Stimulated activated CD4-positive, alpha-beta T cell treated with anti-CD3 and anti-CD28 coated beads, TNF-alpha, amount 100 ng/mL, for 1 hour (primary cell): ENCODE results near the gene FAM186B.
"Not testable (repeated sequence)": the region's sequence is repeated elsewhere in the genome, so short reads cannot be mapped to it uniquely, and the experiment has no call there.

Experiments used
- DNase-seq, 3 donors: peaks; one replicate each; pipeline ENCODE4 v3.0.0-alpha.2; 2020; ENCODE audit warnings: low read depth in 3 of 3, low spot score in 1 of 3

Gene FAM186B, protein sequence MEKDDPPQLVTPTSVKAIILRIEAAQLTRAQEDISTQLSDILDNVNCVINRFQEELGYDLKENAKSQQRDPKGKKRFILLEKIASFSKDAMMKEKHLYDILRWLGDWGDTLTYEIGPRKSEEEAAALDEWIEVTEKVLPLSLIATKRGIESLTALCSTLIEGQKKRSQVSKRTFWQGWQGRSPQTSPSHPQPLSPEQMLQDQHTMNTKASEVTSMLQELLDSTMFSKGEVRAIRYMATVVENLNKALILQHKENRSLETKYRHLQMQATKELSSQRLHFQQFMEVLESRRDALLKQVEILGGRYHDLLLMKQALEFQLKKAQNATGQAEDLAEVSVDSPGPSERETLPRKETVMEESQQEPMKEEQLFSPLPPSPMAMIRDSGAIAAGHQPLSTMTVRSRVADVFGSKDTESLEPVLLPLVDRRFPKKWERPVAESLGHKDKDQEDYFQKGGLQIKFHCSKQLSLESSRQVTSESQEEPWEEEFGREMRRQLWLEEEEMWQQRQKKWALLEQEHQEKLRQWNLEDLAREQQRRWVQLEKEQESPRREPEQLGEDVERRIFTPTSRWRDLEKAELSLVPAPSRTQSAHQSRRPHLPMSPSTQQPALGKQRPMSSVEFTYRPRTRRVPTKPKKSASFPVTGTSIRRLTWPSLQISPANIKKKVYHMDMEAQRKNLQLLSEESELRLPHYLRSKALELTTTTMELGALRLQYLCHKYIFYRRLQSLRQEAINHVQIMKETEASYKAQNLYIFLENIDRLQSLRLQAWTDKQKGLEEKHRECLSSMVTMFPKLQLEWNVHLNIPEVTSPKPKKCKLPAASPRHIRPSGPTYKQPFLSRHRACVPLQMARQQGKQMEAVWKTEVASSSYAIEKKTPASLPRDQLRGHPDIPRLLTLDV

GRCh38 chr12:49605539-49605938, at the start of gene FAM186B:
Gene FAM186B, minus strand, starts transcription at chr12:49605639. Its CDS starts 162 bp downstream, at chr12:49605477.
- not testable (repeated sequence) for DNase-seq

DNA sequence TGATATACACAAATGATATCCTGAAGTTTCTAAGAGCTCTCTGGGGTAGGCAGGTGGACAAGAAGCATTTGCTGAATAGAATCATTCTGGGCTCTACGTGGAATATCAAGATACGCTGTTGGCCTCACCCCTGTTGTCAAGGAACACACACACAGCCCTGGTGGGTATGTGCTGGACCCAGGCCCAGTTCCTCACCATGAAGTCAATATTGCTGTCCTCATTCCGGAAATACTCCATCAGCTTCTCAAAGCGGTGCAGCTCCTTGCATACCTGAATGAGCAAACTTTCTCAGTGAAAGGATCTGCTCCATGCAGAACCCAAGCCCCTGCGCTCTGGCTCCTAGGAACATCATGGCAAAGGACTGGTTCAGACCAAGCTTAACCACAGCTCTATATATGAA, 49.3 kb upstream of the FAM186B start:
- no peak for DNase-seq

- no peak for DNase-seq
These were observed 47.6 kb upstream of the FAM186B start for GRCh38 chr12:49652921-49653520.

- no peak for DNase-seq
These were observed 46.4 kb upstream of the FAM186B start for GRCh38 chr12:49651855-49652254.

GRCh38 chr12:49649892-49650291, 44.5 kb upstream of the FAM186B start:
- DNase-seq: no peak

GRCh38 chr12:49649445-49649844, 44.0 kb upstream of the FAM186B start:
- DNase-seq: no peak

DNA sequence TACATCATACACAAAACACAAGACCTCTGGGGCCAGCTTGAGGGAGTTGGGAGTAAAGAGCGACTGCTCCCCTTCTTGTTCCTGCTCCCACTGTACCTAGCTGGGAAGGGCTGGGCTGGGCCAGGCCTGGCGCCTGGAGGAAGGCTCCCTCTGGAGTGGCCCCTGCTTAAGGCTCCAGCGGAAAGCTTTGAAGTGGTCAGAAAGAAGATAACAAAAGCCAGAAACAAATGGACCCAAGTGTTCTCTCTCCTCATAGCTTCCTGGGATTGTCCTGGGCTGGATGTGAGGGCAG, 43.2 kb upstream of the FAM186B start:
- no peak for DNase-seq

DNA sequence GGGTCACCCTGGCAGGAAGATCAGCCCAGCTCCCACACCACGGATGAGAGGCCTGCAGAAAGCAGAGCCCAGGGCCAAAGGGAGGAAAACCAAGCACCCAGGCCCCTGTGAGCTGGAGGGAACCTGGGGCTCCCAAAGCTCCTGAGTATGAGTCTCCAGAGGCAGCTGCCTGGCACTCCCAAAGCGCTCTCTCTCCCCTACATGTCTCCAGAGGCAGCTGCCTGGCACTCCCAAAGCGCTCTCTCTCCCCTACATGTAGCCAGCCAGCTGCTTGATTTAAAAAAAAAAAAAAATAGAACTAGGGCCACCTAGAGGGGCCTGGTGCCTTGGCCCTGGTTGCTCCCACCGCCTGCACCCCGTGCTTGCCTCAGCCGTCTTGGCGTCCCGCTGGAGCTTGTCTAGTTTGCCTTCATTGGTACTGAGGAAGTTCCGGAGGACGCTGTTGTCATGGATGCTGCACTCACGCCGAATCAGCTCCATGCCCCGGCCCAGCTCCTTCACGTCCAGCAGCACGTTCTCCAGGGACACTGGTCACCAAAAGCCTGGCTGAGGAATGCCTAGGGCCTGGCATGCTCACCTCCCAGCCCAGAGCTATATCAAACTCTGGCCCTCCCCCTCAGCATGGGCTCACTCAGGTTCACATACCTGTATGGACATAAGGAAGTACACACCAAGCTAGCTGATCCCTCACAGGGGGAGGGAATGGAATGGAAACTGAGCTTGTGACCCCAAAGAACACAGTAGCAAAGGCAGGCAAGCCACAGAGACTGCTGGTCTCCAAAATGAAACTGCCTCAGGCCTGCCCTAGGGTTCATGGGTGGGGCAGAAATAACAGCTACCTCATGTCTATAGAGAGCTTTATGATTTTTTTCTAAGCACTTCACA, 42.6 kb upstream of the FAM186B start:
- DNase-seq: no peak

DNA sequence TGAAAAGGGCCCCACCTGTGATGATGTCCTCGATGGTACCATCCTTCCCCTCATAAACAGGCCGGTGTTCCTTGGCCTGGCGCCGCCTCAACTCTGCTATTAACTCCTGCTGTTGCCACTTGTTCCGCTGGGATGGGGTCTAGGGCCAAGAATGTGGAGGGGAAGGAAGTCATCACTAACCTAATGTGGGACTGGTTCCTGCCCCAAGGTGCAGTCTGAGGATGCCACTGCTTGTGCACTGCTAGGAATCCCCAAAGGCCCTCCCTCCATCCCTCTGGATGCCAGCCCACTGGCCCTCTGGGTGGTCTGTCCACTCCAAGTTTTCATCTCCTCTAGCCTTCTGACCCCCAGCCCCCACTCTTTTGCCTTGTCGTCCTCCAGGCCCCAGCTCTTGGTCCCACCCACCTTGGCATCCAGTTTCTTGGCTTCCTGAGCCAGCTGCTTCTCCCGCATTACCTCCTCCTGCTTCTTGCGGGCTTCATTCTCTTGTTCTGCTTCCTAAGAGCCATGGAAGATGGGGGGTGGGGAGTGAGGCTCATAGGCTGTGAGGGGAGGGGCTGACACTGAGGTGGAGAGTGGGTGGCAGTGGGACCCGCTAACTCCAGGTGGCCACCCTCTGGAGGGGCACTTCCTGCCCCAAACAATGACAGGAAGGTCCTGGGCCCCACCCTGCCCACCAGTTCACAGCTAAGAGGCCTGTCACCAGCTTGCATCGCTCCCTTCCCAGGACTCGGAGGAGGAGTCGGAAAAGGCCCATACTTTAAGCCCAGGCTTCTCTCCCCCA, 41.6 kb upstream of the FAM186B start:
- DNase-seq: no peak

- DNase-seq: no peak
These were observed 40.9 kb upstream of the FAM186B start for GRCh38 chr12:49646331-49646830.

DNA sequence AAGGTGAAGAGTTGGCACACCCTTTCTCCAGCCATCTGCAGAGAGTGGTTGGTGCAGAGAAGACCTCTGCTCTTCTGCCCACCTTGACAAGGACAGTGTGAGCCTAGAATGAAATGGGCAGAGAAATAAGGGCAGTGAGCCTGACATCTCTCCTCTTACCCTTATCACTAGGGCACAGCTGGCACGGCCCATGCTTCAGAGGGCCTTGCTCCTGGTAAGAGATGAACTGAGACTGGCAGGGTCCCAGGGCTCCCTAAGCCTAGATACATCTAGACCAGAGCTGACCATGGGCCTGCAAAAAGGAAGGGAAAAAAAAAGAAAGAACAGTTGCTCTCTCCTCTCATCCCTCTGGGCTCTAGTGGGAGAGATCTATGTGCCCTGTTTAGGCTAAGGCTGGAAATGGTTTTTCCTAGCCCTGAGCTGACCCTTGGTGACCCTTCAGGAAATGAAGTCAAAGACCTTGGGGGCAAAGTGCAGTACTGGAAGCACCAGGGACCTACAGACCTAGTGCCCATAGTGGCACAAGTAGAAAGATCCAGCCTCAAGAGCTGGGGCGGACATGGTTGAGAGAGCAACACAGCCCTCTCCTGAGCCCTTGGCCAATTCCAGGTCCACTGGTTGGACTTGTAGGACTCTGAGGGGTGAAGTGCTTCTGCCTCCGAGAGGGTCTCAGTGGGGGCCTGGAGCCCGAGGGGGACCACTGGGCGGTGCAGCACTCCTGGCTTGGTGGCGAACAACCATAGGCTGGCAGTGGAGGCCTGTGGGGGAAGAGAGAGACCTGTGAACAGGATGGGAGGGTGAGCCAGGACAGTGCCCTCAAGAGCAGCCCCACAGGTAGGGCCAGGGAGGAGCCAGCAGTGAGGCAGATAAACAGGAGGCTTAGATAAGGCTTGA, 40.0 kb upstream of the FAM186B start:
- DNase-seq: no peak

DNA sequence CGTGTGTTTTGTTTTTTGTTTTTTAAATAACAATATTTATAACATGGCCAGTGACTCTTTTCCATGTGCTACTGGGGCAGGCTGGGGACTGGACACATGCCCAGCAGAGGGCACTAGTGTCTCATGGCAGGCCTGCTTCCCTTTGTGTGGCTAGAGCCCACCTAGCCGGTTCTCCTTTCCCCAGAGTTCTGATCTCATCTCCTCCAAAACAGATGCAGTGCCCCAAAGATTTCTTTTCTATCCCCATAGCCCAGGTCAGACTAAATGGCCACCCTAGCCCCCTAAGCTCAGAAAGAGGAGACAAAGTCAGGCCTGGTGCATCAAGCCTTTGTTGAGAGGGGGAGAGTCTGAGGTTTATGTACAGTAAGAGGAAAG, 39.2 kb upstream of the FAM186B start:
- DNase-seq: peak; percentile 58 to 71 (median 69)

DNA sequence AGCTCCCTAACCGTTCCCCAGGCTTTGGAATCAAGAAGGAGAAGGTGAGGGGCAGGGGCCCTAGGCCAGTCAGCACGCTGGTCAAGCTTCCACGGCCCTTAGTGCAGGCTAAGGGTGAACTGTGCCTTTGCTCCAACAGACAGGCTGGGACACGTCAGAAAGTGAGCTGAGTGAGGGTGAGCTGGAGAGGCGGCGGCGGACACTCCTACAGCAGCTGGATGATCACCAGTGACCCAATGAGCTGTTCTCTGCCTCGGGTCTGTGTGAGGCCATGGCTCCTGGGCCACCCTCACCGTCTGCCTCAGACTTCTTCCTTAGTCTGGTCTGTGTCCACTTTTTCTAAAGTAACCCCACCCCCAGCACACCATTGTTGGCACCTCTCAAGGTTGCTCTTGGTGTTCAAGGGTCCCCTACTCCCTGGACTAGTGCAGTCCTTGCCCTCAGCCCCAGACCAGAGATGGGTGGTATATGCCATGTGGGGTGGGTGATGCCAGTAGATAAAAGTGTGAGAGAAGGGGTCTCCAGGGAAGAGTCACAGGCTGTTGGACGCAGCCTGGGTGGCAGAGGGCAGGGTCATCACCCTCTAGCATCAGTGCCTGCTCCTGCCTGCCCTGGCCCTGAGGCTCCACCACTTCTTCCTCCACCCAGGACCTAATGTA, 38.7 kb upstream of the FAM186B start:
- no peak for DNase-seq

GRCh38 chr12:49643135-49643534, 37.7 kb upstream of the FAM186B start:
- DNase-seq: no peak

GRCh38 chr12:49642370-49642802, 36.9 kb upstream of the FAM186B start:
- no peak for DNase-seq

- DNase-seq: no peak
These were observed 36.4 kb upstream of the FAM186B start for GRCh38 chr12:49641748-49642369.

DNA sequence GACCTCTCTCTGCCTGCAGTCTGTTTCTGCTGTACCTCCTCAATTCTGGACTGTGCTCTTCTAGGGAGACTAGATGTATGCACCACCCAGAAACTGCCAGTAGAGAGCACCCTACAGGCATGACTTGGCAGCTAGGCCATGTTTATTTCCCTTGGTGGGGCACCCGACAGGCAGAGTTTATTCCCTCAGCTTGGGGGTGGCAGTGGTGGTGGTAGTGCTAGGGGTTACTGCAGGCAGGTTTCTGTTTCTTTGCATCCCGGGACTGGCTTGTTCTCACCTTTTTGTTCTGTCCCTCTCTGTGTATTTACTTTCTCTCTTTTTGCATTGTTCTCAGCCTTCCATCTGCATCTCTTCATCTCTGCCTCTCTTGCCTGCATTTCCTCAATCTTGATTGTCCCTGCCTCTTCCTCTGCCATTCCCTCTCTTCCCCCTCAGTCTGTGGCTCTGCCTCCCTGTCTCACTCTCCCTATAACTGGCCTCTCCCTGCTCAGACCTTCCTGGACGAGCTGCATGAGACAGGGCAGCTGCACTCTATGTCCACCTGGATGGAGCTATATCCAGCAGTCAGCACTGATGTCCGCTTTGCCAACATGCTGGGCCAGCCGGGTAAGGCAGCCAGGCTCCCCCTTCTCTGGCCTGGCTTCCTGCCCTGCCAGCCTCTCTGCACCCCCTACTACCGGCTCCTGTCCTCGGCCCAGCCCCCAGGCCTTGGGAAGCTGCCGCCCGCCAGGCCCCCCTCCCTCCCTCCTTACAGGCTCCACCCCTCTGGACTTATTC, 31.7 kb upstream of the FAM186B start:
- peak in 2 of 3 donors; percentile 16 to 22 for DNase-seq
